ENCODE measurements around the gene FAM193A. TPM values are rescaled to one million over a fixed set of nuclear protein-coding genes. Genes with fewer than 3 reads are reported as not detected.

The FAM193A gene
- total RNA-seq, 1 experiment from 2014 or later: 38.2 TPM

DNA sequence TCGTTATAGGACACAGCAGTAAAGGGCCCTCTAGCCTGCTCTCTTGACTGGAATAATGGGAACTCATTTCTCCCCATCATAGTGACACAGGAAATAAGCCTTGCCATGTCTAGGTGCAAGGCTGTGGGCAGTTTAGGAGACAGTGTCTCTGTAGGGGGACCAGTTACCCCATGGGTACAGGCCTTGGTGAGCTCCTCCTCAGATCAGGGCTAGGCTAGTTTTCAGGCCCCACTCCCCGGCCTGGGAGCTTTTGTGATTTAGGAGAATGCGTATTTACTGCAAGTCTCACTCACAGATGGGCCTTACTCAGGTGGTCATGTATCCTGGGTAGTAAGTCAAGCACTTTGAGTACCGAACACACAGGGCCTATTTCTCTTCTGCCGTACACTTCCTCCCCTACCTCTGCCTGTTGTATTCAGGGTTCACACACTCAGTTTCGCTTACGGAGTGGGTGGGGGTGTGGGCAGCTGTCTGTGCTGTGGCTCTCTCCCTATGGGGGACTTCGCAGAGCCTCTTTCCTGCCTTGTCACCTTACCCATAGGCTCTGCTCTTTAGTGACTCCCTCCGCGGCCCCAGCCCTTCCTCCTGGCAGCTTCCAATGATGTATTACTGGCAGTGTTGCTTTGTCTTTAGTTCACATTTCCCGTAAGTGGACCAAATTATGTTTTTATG is 34.2 kb downstream of the FAM193A start:
- Histone ChIP-seq H3K36me3 (ENCODE audit: insufficient read depth, low read length, poor library complexity, severe bottlenecking) (no peaks in the 10 kb centered on the region), H3K27ac (ENCODE audit: low read depth, low read length, poor library complexity, severe bottlenecking) (no peak overlapping the region), H3K27me3 (replicated peaks; ENCODE audit: insufficient read depth, low read depth, low read length, poor library complexity) (no peaks in the 10 kb centered on the region), H3K9me3 (ENCODE audit: low read depth, low read length, poor library complexity, severe bottlenecking) (no peaks in the 10 kb centered on the region), H3K4me3 (ENCODE audit: low read depth, low read length, poor library complexity, severe bottlenecking) (no peak overlapping the region), H3K4me1 (ENCODE audit: insufficient read depth, low read length, poor library complexity, severe bottlenecking) (no peaks in the 10 kb centered on the region)
- TF ChIP-seq, protein P1, sequence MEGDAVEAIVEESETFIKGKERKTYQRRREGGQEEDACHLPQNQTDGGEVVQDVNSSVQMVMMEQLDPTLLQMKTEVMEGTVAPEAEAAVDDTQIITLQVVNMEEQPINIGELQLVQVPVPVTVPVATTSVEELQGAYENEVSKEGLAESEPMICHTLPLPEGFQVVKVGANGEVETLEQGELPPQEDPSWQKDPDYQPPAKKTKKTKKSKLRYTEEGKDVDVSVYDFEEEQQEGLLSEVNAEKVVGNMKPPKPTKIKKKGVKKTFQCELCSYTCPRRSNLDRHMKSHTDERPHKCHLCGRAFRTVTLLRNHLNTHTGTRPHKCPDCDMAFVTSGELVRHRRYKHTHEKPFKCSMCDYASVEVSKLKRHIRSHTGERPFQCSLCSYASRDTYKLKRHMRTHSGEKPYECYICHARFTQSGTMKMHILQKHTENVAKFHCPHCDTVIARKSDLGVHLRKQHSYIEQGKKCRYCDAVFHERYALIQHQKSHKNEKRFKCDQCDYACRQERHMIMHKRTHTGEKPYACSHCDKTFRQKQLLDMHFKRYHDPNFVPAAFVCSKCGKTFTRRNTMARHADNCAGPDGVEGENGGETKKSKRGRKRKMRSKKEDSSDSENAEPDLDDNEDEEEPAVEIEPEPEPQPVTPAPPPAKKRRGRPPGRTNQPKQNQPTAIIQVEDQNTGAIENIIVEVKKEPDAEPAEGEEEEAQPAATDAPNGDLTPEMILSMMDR (conservative IDR thresholded peaks at IDR 0.05; ENCODE audit: low read depth, low read length): no peak
- TF ChIP-seq EZH2 (IDR thresholded peaks at IDR 0.05; ENCODE audit: borderline replicate concordance, low read depth, low read length, poor library complexity, severe bottlenecking): no peak
- DNase-seq (ENCODE audit: low spot score): no peak
- ChIA-PET CTCF (no interaction called here), POLR2A (ENCODE audit: low non-redundant PET) (no interaction called here)
- intact Hi-C loops (cut with micrococcal nuclease; ENCODE audit: unreplicated experiment): no loop called here
- BruUV-seq (replicated peaks): no TSS peak

DNA sequence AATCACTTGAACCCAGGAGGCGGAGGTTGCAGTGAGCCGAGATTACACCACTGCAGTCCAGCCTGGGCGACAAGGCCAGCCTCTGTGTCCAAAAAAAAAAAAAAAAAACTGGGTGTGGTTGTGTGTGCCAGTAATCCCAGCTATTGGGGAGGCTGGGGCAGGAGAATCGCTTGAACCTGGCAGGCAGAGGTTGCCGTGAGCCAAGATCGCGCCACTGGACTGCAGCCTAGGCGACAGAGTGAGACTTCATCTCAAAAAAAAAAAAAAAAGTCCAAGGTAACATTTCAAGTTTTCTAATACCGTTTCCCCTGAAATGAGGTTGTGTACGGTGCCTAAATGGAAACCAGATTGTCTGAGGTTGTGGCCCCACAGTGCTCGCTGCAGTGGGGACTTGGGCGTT is 35.6 kb downstream of the FAM193A start:
- intact Hi-C loops (cut with micrococcal nuclease; ENCODE audit: unreplicated experiment): no loop called here
- BruUV-seq (replicated peaks): no TSS peak
- no peak for DNase-seq (ENCODE audit: low spot score)
- no peaks in the 10 kb centered on the region for H3K9me3 ChIP-seq (ENCODE audit: low read depth, low read length, poor library complexity, severe bottlenecking)
- TF ChIP-seq EZH2 (IDR thresholded peaks at IDR 0.05; ENCODE audit: borderline replicate concordance, low read depth, low read length, poor library complexity, severe bottlenecking): no peak
- TF ChIP-seq, protein P1 (conservative IDR thresholded peaks at IDR 0.05; ENCODE audit: low read depth, low read length): no peak
- CTCF ChIA-PET: no interaction called here
- H3K4me1 ChIP-seq (ENCODE audit: insufficient read depth, low read length, poor library complexity, severe bottlenecking): no peaks in the 10 kb centered on the region
- no peak overlapping the region for H3K4me3 ChIP-seq (ENCODE audit: low read depth, low read length, poor library complexity, severe bottlenecking)
- H3K27ac ChIP-seq (ENCODE audit: low read depth, low read length, poor library complexity, severe bottlenecking): no peak overlapping the region
- H3K27me3 ChIP-seq (replicated peaks; ENCODE audit: insufficient read depth, low read depth, low read length, poor library complexity): no peaks in the 10 kb centered on the region
- H3K36me3 ChIP-seq (ENCODE audit: insufficient read depth, low read length, poor library complexity, severe bottlenecking): no peaks in the 10 kb centered on the region
- POLR2A ChIA-PET (ENCODE audit: low non-redundant PET): no interaction called here

DNA sequence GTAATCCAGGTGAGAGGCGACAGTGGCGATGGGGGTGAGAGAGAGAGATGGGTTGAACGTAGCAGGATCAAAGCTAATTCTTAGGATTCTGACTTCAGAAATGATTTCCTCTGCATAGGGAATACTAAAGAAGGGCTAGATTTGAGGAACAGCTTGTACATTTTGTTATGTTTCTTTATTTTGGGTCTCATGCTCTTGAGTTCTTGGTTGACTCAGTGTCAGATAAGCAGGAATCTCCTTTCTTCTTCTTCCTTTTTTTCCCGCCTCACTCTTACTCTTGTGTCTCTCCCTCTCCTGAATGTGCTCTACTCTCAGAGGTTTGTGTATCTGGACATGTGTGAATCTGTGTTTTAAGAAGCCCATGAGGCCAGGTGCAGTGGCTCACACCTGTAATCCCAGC is 36.4 kb downstream of the FAM193A start:
- BruUV-seq (replicated peaks): no TSS peak
- CTCF ChIA-PET: no interaction called here

More for the DNA sequence above, 36.4 kb downstream of the FAM193A start:
- H3K27ac ChIP-seq (ENCODE audit: low read depth, low read length, poor library complexity, severe bottlenecking): no peak overlapping the region
- no peaks in the 10 kb centered on the region for H3K9me3 ChIP-seq (ENCODE audit: low read depth, low read length, poor library complexity, severe bottlenecking)
- no peaks in the 10 kb centered on the region for H3K4me1 ChIP-seq (ENCODE audit: insufficient read depth, low read length, poor library complexity, severe bottlenecking)
- intact Hi-C loops (cut with micrococcal nuclease; ENCODE audit: unreplicated experiment): no loop called here
- TF ChIP-seq, protein P1 (conservative IDR thresholded peaks at IDR 0.05; ENCODE audit: low read depth, low read length): no peak
- TF ChIP-seq EZH2 (IDR thresholded peaks at IDR 0.05; ENCODE audit: borderline replicate concordance, low read depth, low read length, poor library complexity, severe bottlenecking): no peak
- no peaks in the 10 kb centered on the region for H3K36me3 ChIP-seq (ENCODE audit: insufficient read depth, low read length, poor library complexity, severe bottlenecking)
- H3K27me3 ChIP-seq (replicated peaks; ENCODE audit: insufficient read depth, low read depth, low read length, poor library complexity): no peaks in the 10 kb centered on the region
- POLR2A ChIA-PET (ENCODE audit: low non-redundant PET): no interaction called here
- H3K4me3 ChIP-seq (ENCODE audit: low read depth, low read length, poor library complexity, severe bottlenecking): no peak overlapping the region
- no peak for DNase-seq (ENCODE audit: low spot score)
